ENCODE results near the gene PSTK. TPM values are rescaled to one million over a fixed set of nuclear protein-coding genes. Genes with fewer than 3 reads are reported as not detected.

PSTK gene
- total and polyA plus RNA-seq, 7 donors: 1.6 to 3.6 (median 3.0) TPM

- WGBS, 2 donors: 61 to 68% methylated on average over 18 of the region's 18 CpGs
- no peaks in the 10 kb centered on the region for H3K27me3 ChIP-seq
- no peaks in the 10 kb centered on the region for H3K9me3 ChIP-seq
- no peaks in the 10 kb centered on the region for H3K4me1 ChIP-seq
- intact Hi-C loops (cut with DNase I): no loop called here
- peaks cover 0 to 76% (median 13%) of the 10 kb centered on the region in 4 donors for H3K36me3 ChIP-seq
- DNase-seq: no peak
- no peak for TF ChIP-seq CTCF (IDR thresholded peaks at IDR 0.05)
- no peak for TF ChIP-seq POLR2AphosphoS5 (IDR thresholded peaks at IDR 0.05)
- no peak for TF ChIP-seq POLR2A (IDR thresholded peaks at IDR 0.05)
- H3K4me3 ChIP-seq: no peak overlapping the region
- H3K27ac ChIP-seq: no peak overlapping the region
These were observed 58.8 kb downstream of the PSTK start for GRCh38 chr10:123038782-123039631.

GRCh38 chr10:123039632-123039930 is 59.4 kb downstream of the PSTK start:
- Histone ChIP-seq H3K9me3 (no peaks in the 10 kb centered on the region), H3K4me3 (no peak overlapping the region), H3K36me3 (peaks cover 0 to 78% (median 14%) of the 10 kb centered on the region in 4 donors), H3K4me1 (no peaks in the 10 kb centered on the region), H3K27ac (no peak overlapping the region), H3K27me3 (no peaks in the 10 kb centered on the region)
- DNase-seq: no peak
- TF ChIP-seq POLR2AphosphoS5 (IDR thresholded peaks at IDR 0.05): no peak
- no peak for TF ChIP-seq POLR2A (IDR thresholded peaks at IDR 0.05)
- no peak for TF ChIP-seq EP300 (IDR thresholded peaks at IDR 0.05)
- TF ChIP-seq CTCF (IDR thresholded peaks at IDR 0.05): no peak
- intact Hi-C loops (cut with DNase I): no loop called here

Other genes starting within 250 kb of the PSTK start
- under 1 TPM in 2 of 4 donors, not detected in 2; 0.36 to 0.66 TPM for gene CUZD1, start 134.5 kb upstream of the PSTK start, total RNA-seq
- gene CUZD1, start 134.5 kb upstream of the PSTK start, polyA plus RNA-seq: 1 to 10 TPM in 1 of 3 donors, under 1 TPM in 1, not detected in 1; 0.54 to 4.2 TPM
- 1 to 10 TPM in 1 of 4 donors, under 1 TPM in 1, not detected in 2; 0.99 to 4.2 TPM for gene FAM24B, start 100.8 kb upstream of the PSTK start, total RNA-seq
- 1 to 10 TPM in 2 of 3 donors, not detected in 1; 4.4 to 4.6 TPM for gene FAM24B, start 100.8 kb upstream of the PSTK start, polyA plus RNA-seq
- gene FAM24A, start 69.8 kb upstream of the PSTK start, total RNA-seq: not detected
- gene FAM24A, start 69.8 kb upstream of the PSTK start, polyA plus RNA-seq: not detected
- gene C10orf88, start 26.2 kb upstream of the PSTK start, total RNA-seq: 10 to 100 TPM in 1 of 4 donors, 1 to 10 TPM in 3; 3.0 to 10.2 (median 4.8) TPM
- gene C10orf88, start 26.2 kb upstream of the PSTK start, polyA plus RNA-seq: 1 to 10 TPM; 3.0 to 3.6 (median 3.0) TPM
- 10 to 100 TPM in 3 of 4 donors, 1 to 10 TPM in 1; 9.4 to 16.4 (median 13.4) TPM for gene IKZF5, start 28.4 kb downstream of the PSTK start, total RNA-seq
- gene IKZF5, start 28.4 kb downstream of the PSTK start, polyA plus RNA-seq: 1 to 10 TPM; 4.4 to 8.0 (median 6.0) TPM
- 10 to 100 TPM; 15.0 to 18.7 (median 16.8) TPM for gene ACADSB, start 28.6 kb downstream of the PSTK start, total RNA-seq
- 10 to 100 TPM in 2 of 3 donors, 1 to 10 TPM in 1; 7.6 to 14.8 (median 12.6) TPM for gene ACADSB, start 28.6 kb downstream of the PSTK start, polyA plus RNA-seq
- under 1 TPM in 2 of 4 donors, not detected in 2; 0.68 to 0.83 TPM for gene HMX3, start 155.6 kb downstream of the PSTK start, total RNA-seq
- gene HMX3, start 155.6 kb downstream of the PSTK start, polyA plus RNA-seq: under 1 TPM in 1 of 3 donors, not detected in 2; 0.52 TPM
- gene HMX2, start 167.7 kb downstream of the PSTK start, total RNA-seq: under 1 TPM in 3 of 4 donors, not detected in 1; 0.27 to 0.55 (median 0.36) TPM
- gene HMX2, start 167.7 kb downstream of the PSTK start, polyA plus RNA-seq: under 1 TPM in 1 of 3 donors, not detected in 2; 0.36 TPM
- 100 to 1,000 TPM in 2 of 4 donors, 10 to 100 TPM in 2; 75.6 to 116 (median 101) TPM for gene BUB3, start 174.0 kb downstream of the PSTK start, total RNA-seq
- gene BUB3, start 174.0 kb downstream of the PSTK start, polyA plus RNA-seq: 10 to 100 TPM; 39.6 to 82.1 (median 68.7) TPM